MM.1S (cell line): Measurements from ENCODE around the gene ADTRP.

Experiments
- DNase-seq: peaks from one replicate; pipeline ENCODE4 v3.0.0-alpha.2; 2015
- H2AFZ ChIP-seq: fragments of 300-600 bp; sonication (generic); 2 replicates; pipeline ENCODE4 v1.6.0; 2016; ENCODE audit warnings: antibody characterized with exemption, low read length
- H3F3A ChIP-seq: fragments of 300-600 bp; sonication (generic); 2 replicates; pipeline ENCODE4 v1.6.1; 2016; ENCODE audit warnings: mild to moderate bottlenecking, antibody characterized with exemption, low read length, moderate library complexity, mixed read lengths; ENCODE audit not compliant: insufficient read depth
- H3K27ac ChIP-seq: fragments of 300-600 bp; sonication (generic); 2 replicates; pipeline ENCODE4 v1.5.1; 2016; ENCODE audit warnings: mild to moderate bottlenecking, low read length
- H3K27me3 ChIP-seq: fragments of 300-600 bp; sonication (generic); replicated peaks from 2 replicates; pipeline ENCODE4 v1.6.0; 2016; ENCODE audit warnings: low read length; ENCODE audit not compliant: insufficient read depth
- H3K36me3 ChIP-seq: fragments of 300-600 bp; sonication (generic); replicated peaks from 2 replicates; pipeline ENCODE4 v1.6.1; 2016; ENCODE audit warnings: mild to moderate bottlenecking, low read length, mixed read lengths; ENCODE audit not compliant: insufficient read depth
- H3K4me1 ChIP-seq: fragments of 300-600 bp; sonication (generic); 2 replicates; pipeline ENCODE4 v1.6.1; 2016; ENCODE audit warnings: low read length, mixed read lengths
- H3K4me2 ChIP-seq: fragments of 300-600 bp; sonication (generic); 2 replicates; pipeline ENCODE4 v1.6.0; 2016; ENCODE audit warnings: low read depth, low read length
- H3K4me3 ChIP-seq: fragments of 300-600 bp; sonication (generic); 2 replicates; pipeline ENCODE4 v1.5.1; 2016; ENCODE audit warnings: low read length, mixed read lengths
- H3K79me2 ChIP-seq: fragments of 300-600 bp; sonication (generic); 2 replicates; pipeline ENCODE4 v1.6.1; 2016; ENCODE audit warnings: mixed run types, low read length, mixed read lengths
- H3K9ac ChIP-seq: fragments of 300-600 bp; sonication (generic); 2 replicates; pipeline ENCODE4 v1.6.1; 2016; ENCODE audit warnings: low read length, mixed read lengths
- H3K9me2 ChIP-seq: fragments of 300-600 bp; sonication (generic); replicated peaks from 2 replicates; pipeline ENCODE4 v1.6.1; 2016; ENCODE audit warnings: mild to moderate bottlenecking, low read length, mixed read lengths; ENCODE audit not compliant: insufficient read depth
- H3K9me3 ChIP-seq: fragments of 300-600 bp; sonication (generic); replicated peaks from 2 replicates; pipeline ENCODE4 v1.6.1; 2016; ENCODE audit warnings: mild to moderate bottlenecking, low read length, mixed read lengths; ENCODE audit not compliant: insufficient read depth
- H4K20me1 ChIP-seq: fragments of 300-600 bp; sonication (generic); 2 replicates; pipeline ENCODE4 v1.6.1; 2016; ENCODE audit warnings: mild to moderate bottlenecking, low read length, moderate library complexity, mixed read lengths; ENCODE audit not compliant: insufficient read depth
- CTCF ChIP-seq: fragments of 300-600 bp; sonication (generic); IDR thresholded peaks from 2 replicates; pipeline ENCODE4 v1.5.1; 2016; ENCODE audit warnings: antibody characterized with exemption, low read length, mixed read lengths
- EZH2 ChIP-seq: fragments of 300-600 bp; sonication (generic); optimal IDR thresholded peaks from 2 replicates; pipeline ENCODE3; 2017; ENCODE audit warnings: low read depth, mild to moderate bottlenecking, antibody characterized with exemption, low read length, mixed read lengths
- EZH2phosphoT487 ChIP-seq: fragments of 300-600 bp; sonication (generic); IDR thresholded peaks from 2 replicates; pipeline ENCODE4 v1.6.1; 2018; ENCODE audit warnings: antibody characterized with exemption, low read length

Gene ADTRP

GRCh38 chr6:11744101-11744500 is 34.5 kb downstream of the ADTRP start:
- Histone ChIP-seq H4K20me1 (no peaks in the 10 kb centered on the region), H3K9ac (no peak overlapping the region), H3K27me3 (no peaks in the 10 kb centered on the region), H3F3A (no peaks in the 10 kb centered on the region), H3K9me2 (no peaks in the 10 kb centered on the region), H3K79me2 (no peaks in the 10 kb centered on the region), H3K9me3 (no peaks in the 10 kb centered on the region), H2AFZ (no peak overlapping the region), H3K4me3 (no peak overlapping the region), H3K4me2 (no peak overlapping the region), H3K4me1 (no peaks in the 10 kb centered on the region), H3K36me3 (no peaks in the 10 kb centered on the region), H3K27ac (no peak overlapping the region)
- no peak for DNase-seq
- TF ChIP-seq EZH2phosphoT487 (no peak), CTCF (no peak), EZH2 (no peak)

GRCh38 chr6:11740875-11741274 is 37.7 kb downstream of the ADTRP start:
- no peaks in the 10 kb centered on the region for H3K79me2 ChIP-seq
- no peaks in the 10 kb centered on the region for H3K27me3 ChIP-seq
- no peak overlapping the region for H2AFZ ChIP-seq
- DNase-seq: no peak
- H3K9me3 ChIP-seq: no peaks in the 10 kb centered on the region
- H3K4me3 ChIP-seq: no peak overlapping the region
- H3F3A ChIP-seq: no peaks in the 10 kb centered on the region
- no peak for TF ChIP-seq EZH2phosphoT487
- TF ChIP-seq EZH2: no peak
- no peak for TF ChIP-seq CTCF
- no peaks in the 10 kb centered on the region for H3K9me2 ChIP-seq
- no peaks in the 10 kb centered on the region for H3K36me3 ChIP-seq
- no peak overlapping the region for H3K27ac ChIP-seq
- no peaks in the 10 kb centered on the region for H3K4me1 ChIP-seq
- H3K9ac ChIP-seq: no peak overlapping the region
- H4K20me1 ChIP-seq: no peaks in the 10 kb centered on the region
- H3K4me2 ChIP-seq: no peak overlapping the region

GRCh38 chr6:11738661-11739375 is 39.8 kb downstream of the ADTRP start:
- H3K79me2 ChIP-seq: no peaks in the 10 kb centered on the region
- H3F3A ChIP-seq: no peaks in the 10 kb centered on the region
- H3K4me2 ChIP-seq: no peak overlapping the region
- no peak overlapping the region for H3K9ac ChIP-seq
- no peak overlapping the region for H3K4me3 ChIP-seq
- no peaks in the 10 kb centered on the region for H3K9me3 ChIP-seq
- H3K36me3 ChIP-seq: no peaks in the 10 kb centered on the region
- H3K27me3 ChIP-seq: no peaks in the 10 kb centered on the region
- H3K27ac ChIP-seq: no peak overlapping the region
- DNase-seq: no peak
- H3K4me1 ChIP-seq: peaks cover 12% of the 10 kb centered on the region; the same call in 1 of the 2 replicates
- H3K9me2 ChIP-seq: no peaks in the 10 kb centered on the region
- H4K20me1 ChIP-seq: no peaks in the 10 kb centered on the region
- H2AFZ ChIP-seq: no peak overlapping the region
- TF ChIP-seq EZH2: no peak
- no peak for TF ChIP-seq EZH2phosphoT487
- no peak for TF ChIP-seq CTCF
